ENCODE data around the gene HIVEP3.
"Not testable (repeated sequence)": the region's sequence is repeated elsewhere in the genome, so short reads cannot be mapped to it uniquely, and the experiment has no call there.

The HIVEP3 gene

GRCh38 chr1:41704196-41704595 is 214.5 kb downstream of the HIVEP3 start:
- DNase-seq, result no peak

DNA sequence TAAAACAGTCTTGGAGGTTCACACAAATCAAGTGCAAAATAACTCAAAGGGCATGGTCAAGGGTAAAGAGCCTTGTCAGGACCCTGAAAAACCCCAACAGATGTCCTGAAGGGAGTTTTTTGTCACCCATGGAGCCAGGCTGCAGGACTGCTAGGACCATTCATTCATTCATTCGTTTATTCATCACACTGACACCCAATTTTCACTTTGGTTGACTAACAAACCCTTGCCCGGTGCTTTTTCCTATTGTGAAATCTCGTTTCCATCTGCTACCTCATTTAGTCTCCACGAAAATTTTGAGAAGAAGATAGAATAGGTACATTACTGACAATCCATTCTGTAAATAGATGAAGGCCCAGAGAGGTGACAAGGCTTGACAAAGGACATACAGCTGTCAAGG is 216.0 kb downstream of the HIVEP3 start:
- DNase-seq, result no peak

GRCh38 chr1:41700986-41701535 is 217.7 kb downstream of the HIVEP3 start:
- no peak for DNase-seq

DNA sequence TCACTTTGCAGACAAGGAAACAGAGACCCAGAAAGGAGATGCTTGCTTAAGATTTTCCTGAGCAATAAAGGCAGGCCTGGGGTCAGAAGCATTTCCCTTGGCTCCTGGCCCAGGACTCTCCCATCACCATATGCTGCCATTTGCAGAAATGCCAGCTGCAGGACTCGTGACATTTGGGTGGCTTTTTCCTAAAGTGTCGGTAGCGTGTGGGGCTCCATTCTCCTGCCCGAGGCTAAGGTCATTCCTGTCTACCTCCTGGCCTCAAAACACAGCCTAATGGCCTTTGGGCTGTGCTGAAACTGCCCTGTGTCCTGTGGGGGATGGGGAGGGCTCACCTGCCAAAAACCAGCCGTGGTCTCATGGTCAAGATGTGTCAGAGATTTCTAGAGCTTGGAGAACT is 218.1 kb downstream of the HIVEP3 start:
- DNase-seq, result no peak

- DNase-seq, result no peak
These were observed 218.9 kb downstream of the HIVEP3 start for GRCh38 chr1:41699861-41700248.

GRCh38 chr1:41698916-41699860 is 219.5 kb downstream of the HIVEP3 start:
- DNase-seq, result no peak

DNA sequence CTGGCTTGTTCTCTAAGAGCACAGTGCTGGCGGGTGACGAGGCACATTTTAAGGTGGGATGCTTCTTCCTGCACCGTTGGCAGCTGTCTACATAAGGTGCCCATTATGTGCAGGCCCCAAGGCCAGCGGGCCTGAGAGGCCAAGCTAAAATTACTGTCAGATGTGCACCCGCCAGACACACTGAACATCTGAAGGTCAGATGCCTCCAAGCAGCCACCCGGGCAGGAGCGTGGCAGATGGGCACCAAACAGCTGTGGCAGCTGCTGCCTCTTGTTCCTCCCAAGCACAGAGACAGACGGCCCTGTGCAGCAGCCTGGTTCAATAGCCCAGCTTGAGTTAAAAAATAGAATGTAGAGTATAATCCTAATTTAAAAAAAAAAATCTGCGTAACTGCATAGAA is 222.3 kb downstream of the HIVEP3 start:
- no peak for DNase-seq

GRCh38 chr1:41695118-41695745 is 223.5 kb downstream of the HIVEP3 start:
- DNase-seq, result no peak

DNA sequence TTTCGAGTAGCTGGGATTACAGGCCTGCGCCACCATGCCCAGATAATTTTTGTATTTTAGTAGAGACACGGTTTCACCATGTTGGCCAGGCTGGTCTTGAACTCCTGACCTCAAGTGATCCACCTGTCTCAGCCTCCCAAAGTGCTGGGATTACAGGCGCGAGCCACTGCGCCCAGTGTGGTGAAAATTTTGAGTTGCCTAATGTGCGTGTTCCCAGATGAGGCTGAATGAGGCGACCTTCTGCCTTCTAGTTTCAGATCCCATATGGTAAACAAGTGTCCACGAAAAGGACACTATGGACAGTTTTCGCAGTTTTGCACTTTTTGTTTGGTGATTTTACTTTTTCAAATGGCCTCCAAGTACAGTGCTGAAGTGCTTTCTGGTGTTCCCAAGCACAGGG is 226.8 kb downstream of the HIVEP3 start:
- not testable (repeated sequence) for DNase-seq

DNA sequence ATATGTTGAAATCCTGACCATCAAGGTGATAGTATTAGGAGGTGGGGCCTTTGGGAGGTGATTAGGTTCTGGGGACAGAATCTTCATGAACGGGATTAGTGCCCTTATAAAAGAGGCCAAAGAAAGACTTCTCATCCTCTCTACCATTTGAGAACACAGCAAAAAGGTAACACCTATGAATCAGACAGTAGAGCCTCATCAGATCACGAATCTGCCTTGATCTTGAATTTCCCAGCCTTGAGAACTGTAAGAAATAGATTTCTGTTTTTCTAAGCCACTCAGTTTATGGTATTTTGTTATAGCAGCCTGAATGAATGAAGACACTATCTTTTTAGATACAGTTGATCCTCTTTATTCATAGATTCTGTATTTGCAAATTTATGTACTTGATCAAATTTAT is 227.3 kb downstream of the HIVEP3 start:
- no peak for DNase-seq

GRCh38 chr1:41690331-41690730 is 228.4 kb downstream of the HIVEP3 start:
- DNase-seq, result no peak

- no peak for DNase-seq
These were observed 229.2 kb downstream of the HIVEP3 start for GRCh38 chr1:41689558-41689981.

- DNase-seq, result no peak
These were observed 229.6 kb downstream of the HIVEP3 start for GRCh38 chr1:41689139-41689538.

- no peak for DNase-seq
These were observed 231.7 kb downstream of the HIVEP3 start for GRCh38 chr1:41687007-41687406.

GRCh38 chr1:41683681-41684500 is 234.8 kb downstream of the HIVEP3 start:
- DNase-seq, result peak; percentile 50

DNA sequence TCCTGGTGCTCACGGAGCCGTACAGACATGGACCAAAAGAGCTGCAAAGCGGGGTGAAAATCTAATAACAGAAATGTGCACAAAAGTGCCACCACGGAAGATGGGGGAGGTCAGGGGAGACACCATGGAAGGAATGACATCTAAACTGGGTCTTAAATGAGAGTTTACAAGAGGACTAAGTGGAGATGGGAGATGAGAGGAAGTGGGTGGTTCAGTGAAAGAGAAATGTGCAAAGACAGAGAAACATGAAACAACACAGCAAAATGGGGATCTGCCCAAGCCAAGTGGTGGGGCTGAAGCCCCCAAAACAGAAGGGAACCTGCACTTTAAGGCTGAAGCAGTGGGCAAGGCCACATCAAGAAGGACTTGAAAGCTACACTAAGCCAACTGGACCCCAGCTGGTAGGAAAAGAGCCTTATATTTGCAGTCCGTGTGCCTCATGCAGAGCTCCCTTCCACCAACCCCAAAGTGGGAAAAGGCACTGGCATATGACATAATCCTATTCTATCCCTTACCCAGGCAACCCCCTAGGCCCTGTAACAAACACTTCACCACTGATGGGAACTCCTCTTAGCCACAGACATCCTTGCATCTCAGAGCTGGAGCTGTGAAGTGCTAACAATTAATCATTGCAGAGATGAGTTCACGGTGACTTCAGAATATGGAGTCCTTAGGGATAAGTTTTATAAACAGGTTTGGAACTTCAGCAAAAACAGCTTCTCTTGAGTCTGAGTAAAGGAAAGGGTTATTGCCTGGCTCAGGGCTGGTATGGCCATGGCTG is 235.7 kb downstream of the HIVEP3 start:
- no peak for DNase-seq

- DNase-seq, result no peak
These were observed 236.6 kb downstream of the HIVEP3 start for GRCh38 chr1:41682149-41682548.

DNA sequence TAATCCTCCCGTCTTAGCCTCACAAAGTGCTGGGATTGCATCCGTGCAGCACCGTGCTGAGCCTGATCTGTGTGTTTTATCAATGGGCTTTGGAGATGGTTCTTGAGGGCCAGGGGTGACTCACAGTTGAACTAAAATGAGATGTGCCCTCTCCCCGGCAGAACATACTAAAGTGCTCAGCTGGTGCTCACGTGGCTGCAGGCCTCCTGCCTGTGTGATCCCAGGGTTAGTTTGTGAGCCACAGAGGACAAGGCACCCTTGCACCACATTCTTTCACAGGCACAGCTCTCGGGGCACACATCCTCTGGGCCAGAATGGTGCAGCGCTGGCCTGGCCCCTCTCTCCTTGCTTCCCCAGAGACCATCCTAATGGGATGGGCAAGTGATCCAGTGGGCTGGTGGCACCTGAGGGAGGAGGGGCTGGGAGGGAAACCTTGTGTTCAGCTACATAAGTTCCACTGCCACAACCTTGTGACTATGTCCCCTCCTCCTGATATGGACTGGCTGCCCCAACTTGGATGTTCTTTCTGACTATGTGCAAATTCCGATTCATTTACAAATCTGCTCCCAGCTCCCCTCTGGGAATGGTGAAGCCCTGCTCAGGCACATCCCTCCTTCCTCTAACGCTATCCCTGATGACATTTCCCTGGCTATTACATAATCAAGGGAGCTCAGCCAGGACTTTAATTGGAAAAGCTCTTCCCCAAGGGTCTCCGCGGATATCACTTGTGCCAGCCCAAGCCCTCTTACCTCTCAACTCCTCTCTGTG is 237.2 kb downstream of the HIVEP3 start:
- no peak for DNase-seq

- DNase-seq, result no peak
These were observed 238.7 kb downstream of the HIVEP3 start for GRCh38 chr1:41679994-41680393.

GRCh38 chr1:41679531-41679930 is 239.2 kb downstream of the HIVEP3 start:
- DNase-seq, result no peak

GRCh38 chr1:41678111-41678878 is 240.4 kb downstream of the HIVEP3 start:
- DNase-seq, result no peak

Measured in CD4-positive, alpha-beta T cell treated with Interleukin-17A for 4 hours (primary cell).